Activated CD8-positive, alpha-beta T cell treated with anti-CD3 and anti-CD28 coated beads for 36 hours (primary cell): ENCODE results near the gene KPNA4. TPM values are rescaled to one million over a fixed set of nuclear protein-coding genes. Genes with fewer than 3 reads are reported as not detected.

Experiments used
- ATAC-seq: fragments of 200-7000 bp; cut with Tn5 transposase; one replicate; pipeline ENCODE4 v1.10.0; 2021; ENCODE audit warnings: mild to moderate bottlenecking, moderate library complexity
- CTCF ChIA-PET: fragments of 350-600 bp; sonication (Branson Sonifier 250); formaldehyde crosslinking; loops from one replicate; lab custom pipeline; 2021; ENCODE audit warnings: antibody characterized with exemption; lab: Charles Lee
- POLR2A ChIA-PET: fragments of 350-600 bp; sonication (Branson Sonifier 250); formaldehyde crosslinking; loops from one replicate; lab custom pipeline; 2021; ENCODE audit warnings: antibody characterized with exemption; lab: Charles Lee
- DNase-seq: peaks from one replicate; pipeline ENCODE4 v3.0.0-alpha.2; 2020
- H3K27ac Mint-ChIP-seq: one replicate; pipeline ENCODE4 v1.8.0; 2021; ENCODE audit warnings: mild to moderate bottlenecking, mixed read lengths
- H3K27me3 Mint-ChIP-seq: one replicate; pipeline ENCODE4 v1.8.0; 2021; ENCODE audit warnings: mixed read lengths
- H3K36me3 Mint-ChIP-seq: one replicate; pipeline ENCODE4 v1.8.0; 2021; ENCODE audit warnings: low read depth, mixed read lengths
- H3K4me1 Mint-ChIP-seq: one replicate; pipeline ENCODE4 v1.8.0; 2021; ENCODE audit warnings: low read depth, mixed read lengths
- H3K4me3 Mint-ChIP-seq: one replicate; pipeline ENCODE4 v1.8.0; 2021; ENCODE audit warnings: mild to moderate bottlenecking, moderate library complexity, mixed read lengths
- H3K9me3 Mint-ChIP-seq: one replicate; pipeline ENCODE4 v1.8.0; 2021; ENCODE audit warnings: mixed read lengths
- intact Hi-C: fragments of 100-400 bp; cut with micrococcal nuclease; formaldehyde crosslinking; loops from one replicate; pipeline ENCODE4 v1.10.0; 2022
- total RNA-seq, 2 experiments: library from RNA; stranded (reverse); gene quantifications; one replicate each; pipeline ENCODE4 v1.2.3, GENCODE V29; 2021
- TF ChIP-seq, protein P1 (sequence below): fragments of 200-600 bp; IDR thresholded peaks from one replicate; pipeline ENCODE4 v1.8.0; 2022; ENCODE audit warnings: antibody characterized with exemption, mild to moderate bottlenecking

KPNA4 gene
- total RNA-seq, 2 experiments from 2014 or later = 50.6 to 51.0 TPM

GRCh38 chr3:160474416-160474838, 90.9 kb downstream of the KPNA4 start:
- ChIA-PET POLR2A (no interaction called here), CTCF (no interaction called here)
- Mint-ChIP-seq H3K27me3 (peaks cover 10% of the 10 kb centered on the region), H3K4me1 (no peaks in the 10 kb centered on the region), H3K4me3 (no peak overlapping the region), H3K36me3 (peaks cover 3% of the 10 kb centered on the region), H3K9me3 (peaks cover 17% of the 10 kb centered on the region), H3K27ac (no peak overlapping the region)
- intact Hi-C loops = no loop called here
- TF ChIP-seq, protein P1, sequence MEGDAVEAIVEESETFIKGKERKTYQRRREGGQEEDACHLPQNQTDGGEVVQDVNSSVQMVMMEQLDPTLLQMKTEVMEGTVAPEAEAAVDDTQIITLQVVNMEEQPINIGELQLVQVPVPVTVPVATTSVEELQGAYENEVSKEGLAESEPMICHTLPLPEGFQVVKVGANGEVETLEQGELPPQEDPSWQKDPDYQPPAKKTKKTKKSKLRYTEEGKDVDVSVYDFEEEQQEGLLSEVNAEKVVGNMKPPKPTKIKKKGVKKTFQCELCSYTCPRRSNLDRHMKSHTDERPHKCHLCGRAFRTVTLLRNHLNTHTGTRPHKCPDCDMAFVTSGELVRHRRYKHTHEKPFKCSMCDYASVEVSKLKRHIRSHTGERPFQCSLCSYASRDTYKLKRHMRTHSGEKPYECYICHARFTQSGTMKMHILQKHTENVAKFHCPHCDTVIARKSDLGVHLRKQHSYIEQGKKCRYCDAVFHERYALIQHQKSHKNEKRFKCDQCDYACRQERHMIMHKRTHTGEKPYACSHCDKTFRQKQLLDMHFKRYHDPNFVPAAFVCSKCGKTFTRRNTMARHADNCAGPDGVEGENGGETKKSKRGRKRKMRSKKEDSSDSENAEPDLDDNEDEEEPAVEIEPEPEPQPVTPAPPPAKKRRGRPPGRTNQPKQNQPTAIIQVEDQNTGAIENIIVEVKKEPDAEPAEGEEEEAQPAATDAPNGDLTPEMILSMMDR = no peak
- no peak for DNase-seq
- ATAC-seq = no peak

DNA sequence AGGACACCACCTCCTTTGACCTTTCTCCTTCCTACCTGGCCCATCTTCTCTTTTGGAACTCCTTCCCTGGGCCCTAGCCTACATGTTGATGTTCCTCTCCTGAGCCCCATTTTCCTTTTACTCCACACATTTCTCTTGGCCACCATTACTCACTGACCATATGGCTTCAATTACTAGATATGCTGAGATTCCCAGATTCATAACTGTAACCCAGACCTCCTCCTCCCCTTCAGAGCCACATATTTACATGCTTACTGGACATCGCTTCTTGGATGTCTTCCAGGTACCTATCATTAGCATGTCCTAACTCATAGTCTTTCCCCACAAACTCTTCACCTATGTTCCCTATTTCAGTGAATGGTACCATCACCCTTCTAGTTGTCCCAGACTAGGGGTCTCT, 91.4 kb downstream of the KPNA4 start:
- DNase-seq (no peak), ATAC-seq (no peak)
- no peak overlapping the region for H3K4me3 Mint-ChIP-seq
- H3K4me1 Mint-ChIP-seq = no peaks in the 10 kb centered on the region
- POLR2A ChIA-PET = no interaction called here
- intact Hi-C loops = no loop called here
- peaks cover 3% of the 10 kb centered on the region for H3K36me3 Mint-ChIP-seq
- H3K9me3 Mint-ChIP-seq = peaks cover 17% of the 10 kb centered on the region
- CTCF ChIA-PET = no interaction called here
- TF ChIP-seq, protein P1 = no peak
- peaks cover 10% of the 10 kb centered on the region for H3K27me3 Mint-ChIP-seq
- H3K27ac Mint-ChIP-seq = no peak overlapping the region

DNA sequence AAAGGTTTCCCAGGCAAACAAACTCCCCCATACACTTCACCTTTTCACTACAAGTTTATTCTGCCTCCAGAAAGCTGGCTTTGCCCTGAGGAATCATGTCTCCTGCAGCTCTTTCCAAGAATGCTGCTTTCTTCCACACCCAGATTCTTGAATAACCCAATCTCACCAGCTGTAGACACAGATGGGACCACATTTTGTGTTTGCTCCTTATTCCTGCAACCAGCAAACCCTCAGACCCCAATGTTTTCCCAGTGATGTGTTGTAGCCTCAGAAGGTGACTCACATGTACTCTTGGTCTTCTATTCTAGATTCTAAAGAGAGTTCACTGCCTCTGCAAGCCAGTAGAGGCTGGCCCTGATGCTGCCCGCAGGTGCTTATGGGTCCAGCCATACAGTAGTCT, 92.2 kb downstream of the KPNA4 start:
- DNase-seq (no peak), ATAC-seq (no peak)
- no peak overlapping the region for H3K4me3 Mint-ChIP-seq
- H3K36me3 Mint-ChIP-seq = peaks cover 3% of the 10 kb centered on the region
- TF ChIP-seq, protein P1 = no peak
- ChIA-PET POLR2A (no interaction called here), CTCF (interaction anchor here (0.9 kb wide), 1 partner anchor 9 kb away, joined by 3 read pairs; no protein-coding TSS in a partner anchor)
- peaks cover 10% of the 10 kb centered on the region for H3K27me3 Mint-ChIP-seq
- no peak overlapping the region for H3K27ac Mint-ChIP-seq
- H3K9me3 Mint-ChIP-seq = peaks cover 17% of the 10 kb centered on the region
- no peaks in the 10 kb centered on the region for H3K4me1 Mint-ChIP-seq
- intact Hi-C loops = no loop called here

DNA sequence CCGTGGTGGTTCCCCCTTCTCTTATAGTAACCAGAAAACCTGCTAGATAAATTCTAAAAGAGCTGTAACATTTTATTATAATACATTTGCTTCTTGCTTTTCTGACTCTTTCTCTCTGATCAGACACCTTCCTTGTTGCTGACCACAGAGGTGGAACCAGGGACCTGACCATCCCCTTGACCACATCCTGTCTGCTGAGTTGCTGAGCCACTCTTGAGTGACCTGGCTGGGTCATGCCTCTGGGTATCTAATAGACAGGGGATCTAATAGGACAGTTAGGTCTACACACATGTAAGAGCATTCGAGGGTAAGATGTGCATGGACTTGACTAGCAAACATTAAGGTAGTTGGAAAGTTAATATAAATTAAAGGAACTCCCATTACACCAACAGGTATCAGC, 93.0 kb downstream of the KPNA4 start:
- no peak for ATAC-seq
- peaks cover 17% of the 10 kb centered on the region for H3K9me3 Mint-ChIP-seq
- POLR2A ChIA-PET = no interaction called here

DNA sequence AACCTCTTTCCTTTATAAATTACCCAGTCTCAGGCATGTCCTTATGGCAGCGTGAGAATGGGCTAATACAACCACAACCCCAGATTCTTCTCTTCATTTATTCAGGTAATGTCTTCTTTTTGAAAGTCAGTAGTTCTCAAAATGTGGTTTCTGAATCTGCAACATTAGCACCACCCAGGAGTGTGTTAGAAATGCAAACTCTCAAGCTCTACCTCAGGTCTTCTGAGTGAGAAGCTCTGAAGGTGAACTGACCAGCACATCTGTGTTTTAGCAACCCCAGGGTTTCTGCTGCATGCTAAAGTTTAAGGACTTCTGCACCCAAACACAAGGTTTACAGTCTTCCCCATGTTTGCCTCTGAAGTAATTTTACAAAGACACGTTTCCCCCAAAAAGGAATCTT, 93.5 kb downstream of the KPNA4 start:
- ChIA-PET POLR2A (no interaction called here), CTCF (no interaction called here)
- TF ChIP-seq, protein P1 = no peak
- ATAC-seq (no peak), DNase-seq (no peak)
- intact Hi-C loops = no loop called here
- Mint-ChIP-seq H3K4me3 (no peak overlapping the region), H3K9me3 (peaks cover 17% of the 10 kb centered on the region), H3K27ac (no peak overlapping the region), H3K27me3 (peaks cover 10% of the 10 kb centered on the region), H3K36me3 (peaks cover 3% of the 10 kb centered on the region), H3K4me1 (no peaks in the 10 kb centered on the region)

More for the DNA sequence above, 93.0 kb downstream of the KPNA4 start:
- Mint-ChIP-seq H3K4me3 (no peak overlapping the region), H3K36me3 (peaks cover 3% of the 10 kb centered on the region), H3K27ac (no peak overlapping the region), H3K27me3 (peaks cover 10% of the 10 kb centered on the region), H3K4me1 (no peaks in the 10 kb centered on the region)
- intact Hi-C loops = no loop called here
- CTCF ChIA-PET = interaction anchor here (0.9 kb wide), 1 partner anchor 9 kb away, joined by 3 read pairs; no protein-coding TSS in a partner anchor
- TF ChIP-seq, protein P1 = no peak
- DNase-seq = no peak
